Prostate gland (tissue), 2 donors: Measurements from ENCODE around the gene EGLN2.

Source experiments
- POLR2A ChIP-seq: fragments of 450-650 bp; IDR thresholded peaks from one replicate; pipeline ENCODE4 v1.6.1; 2016; ENCODE audit warnings: antibody characterized with exemption, mild to moderate bottlenecking
- POLR2AphosphoS5 ChIP-seq: sonication (generic); formaldehyde crosslinking; IDR thresholded peaks from one replicate; pipeline ENCODE4 v1.6.1; 2017; ENCODE audit warnings: antibody characterized with exemption
- TF ChIP-seq, protein P1 (sequence below), 4 experiments: fragments of 200-600 bp in 2 of 4; fragments of 450-650 bp in 2 of 4; sonication (generic) in 2 of 4; IDR thresholded peaks; 1 replicate in 3 of 4; 2 replicates in 1 of 4; pipeline ENCODE4 v1.5.1; 2016 to 2019; ENCODE audit warnings: antibody characterized with exemption in 4 of 4, mild to moderate bottlenecking in 2 of 4, moderate library complexity in 2 of 4

GRCh38 chr19:40803170-40803856 is 4.3 kb downstream of the EGLN2 start:
- TF ChIP-seq, protein P1, sequence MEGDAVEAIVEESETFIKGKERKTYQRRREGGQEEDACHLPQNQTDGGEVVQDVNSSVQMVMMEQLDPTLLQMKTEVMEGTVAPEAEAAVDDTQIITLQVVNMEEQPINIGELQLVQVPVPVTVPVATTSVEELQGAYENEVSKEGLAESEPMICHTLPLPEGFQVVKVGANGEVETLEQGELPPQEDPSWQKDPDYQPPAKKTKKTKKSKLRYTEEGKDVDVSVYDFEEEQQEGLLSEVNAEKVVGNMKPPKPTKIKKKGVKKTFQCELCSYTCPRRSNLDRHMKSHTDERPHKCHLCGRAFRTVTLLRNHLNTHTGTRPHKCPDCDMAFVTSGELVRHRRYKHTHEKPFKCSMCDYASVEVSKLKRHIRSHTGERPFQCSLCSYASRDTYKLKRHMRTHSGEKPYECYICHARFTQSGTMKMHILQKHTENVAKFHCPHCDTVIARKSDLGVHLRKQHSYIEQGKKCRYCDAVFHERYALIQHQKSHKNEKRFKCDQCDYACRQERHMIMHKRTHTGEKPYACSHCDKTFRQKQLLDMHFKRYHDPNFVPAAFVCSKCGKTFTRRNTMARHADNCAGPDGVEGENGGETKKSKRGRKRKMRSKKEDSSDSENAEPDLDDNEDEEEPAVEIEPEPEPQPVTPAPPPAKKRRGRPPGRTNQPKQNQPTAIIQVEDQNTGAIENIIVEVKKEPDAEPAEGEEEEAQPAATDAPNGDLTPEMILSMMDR (IDR thresholded peaks at IDR 0.05), result no peak
- TF ChIP-seq POLR2AphosphoS5 (no peak), POLR2A (peak; percentile 49)
